GM12878 (cell line): ENCODE results near the gene CTNNA2. TPM values are rescaled to one million over a fixed set of nuclear protein-coding genes. Genes with fewer than 3 reads are reported as not detected.
A peak's percentile ranks its signal among the peaks of the same experiment; 100 is the strongest.

ENCODE experiments used
- ATAC-seq: fragments of 200-7000 bp; cut with Tn5 transposase; 3 replicates; pipeline ENCODE4 v1.9.1; 2020; ENCODE audit warnings: mild to moderate bottlenecking, moderate library complexity
- BruUV-seq: library from RNA; stranded (reverse); fragments of 400-500 nt; replicated peaks from 2 replicates; lab custom pipeline; 2021; lab: Mats Ljungman, UMichigan
- CTCF ChIA-PET: fragments of 300-600 bp; sonication (Branson Sonifier 250); formaldehyde crosslinking; extraction: SDS; loops from one replicate; lab custom pipeline; 2021; ENCODE audit warnings: inconsistent platforms; lab: Yijun Ruan, JAX
- POLR2A ChIA-PET: fragments of 350-600 bp; formaldehyde crosslinking; extraction: SDS; loops from one replicate; lab custom pipeline; 2021; ENCODE audit warnings: inconsistent platforms; lab: Charles Lee
- RAD21 ChIA-PET: fragments of 300-600 bp; sonication (Branson Sonifier 250); formaldehyde crosslinking; loops from one replicate; lab custom pipeline; 2023; ENCODE audit warnings: antibody characterized with exemption; ENCODE audit not compliant: unreplicated experiment; lab: Charles Lee
- SMC1A ChIA-PET: fragments of 300-600 bp; sonication (Branson Sonifier 250); formaldehyde crosslinking; loops from one replicate; lab custom pipeline; 2023; ENCODE audit not compliant: unreplicated experiment, uncharacterized antibody; lab: Charles Lee
- DNase-seq: peaks from one replicate; pipeline ENCODE4 v3.0.0-alpha.2; 2011; ENCODE audit warnings: low read depth, low spot score
- FAIRE-seq: peaks from 3 replicates; lab custom pipeline; 2011; peaks lifted over from hg19 to GRCh38; lab: Jason Lieb, UNC
- H2AFZ ChIP-seq: 2 replicates; pipeline ENCODE4 v1.6.0; 2011; ENCODE audit warnings: low read depth, low read length, control low read depth; ENCODE audit not compliant: control insufficient read depth
- H3K27ac ChIP-seq: 2 replicates; pipeline ENCODE4 v1.5.1; 2011; ENCODE audit warnings: control low read depth; ENCODE audit not compliant: control insufficient read depth, insufficient read depth
- H3K27me3 ChIP-seq, 2 experiments: replicated peaks in 1 of 2; 2 replicates each; pipeline versions ENCODE4 v1.6.0 to v1.6.1; 2011; ENCODE audit warnings: low read length in 1 of 2; ENCODE audit not compliant: control insufficient read depth in 2 of 2, insufficient read depth in 2 of 2
- H3K36me3 ChIP-seq, 2 experiments: 2 replicates each; pipeline ENCODE4 v1.5.1; 2011; ENCODE audit warnings: low read length in 1 of 2; ENCODE audit not compliant: control insufficient read depth in 2 of 2, insufficient read depth in 2 of 2
- H3K4me1 ChIP-seq: 2 replicates; pipeline ENCODE4 v1.6.1; 2011; ENCODE audit warnings: mild to moderate bottlenecking, low read length, moderate library complexity, mixed read lengths; ENCODE audit not compliant: control insufficient read depth, insufficient read depth
- H3K4me2 ChIP-seq: 2 replicates; pipeline ENCODE4 v1.6.0; 2011; ENCODE audit warnings: control low read depth; ENCODE audit not compliant: control insufficient read depth, insufficient read depth
- H3K4me3 ChIP-seq: fragments of 200-600 bp; sonication (generic); 2 replicates; pipeline ENCODE4 v1.5.1; 2016
- H3K79me2 ChIP-seq: 2 replicates; pipeline ENCODE4 v1.6.0; 2011; ENCODE audit warnings: low read length; ENCODE audit not compliant: control insufficient read depth, insufficient read depth
- H3K9ac ChIP-seq: 2 replicates; pipeline ENCODE4 v1.8.0; 2011; ENCODE audit warnings: low read length, control low read depth, mixed read lengths; ENCODE audit not compliant: control insufficient read depth, insufficient read depth
- H3K9me3 ChIP-seq: replicated peaks from 3 replicates; pipeline ENCODE4 v1.5.1; 2011; ENCODE audit warnings: mild to moderate bottlenecking, low read length; ENCODE audit not compliant: control insufficient read depth, insufficient read depth
- H4K20me1 ChIP-seq: 2 replicates; pipeline ENCODE4 v1.6.0; 2011; ENCODE audit not compliant: control insufficient read depth, insufficient read depth
- CBFB ChIP-seq: IDR thresholded peaks from 2 replicates; pipeline ENCODE4 v1.6.1; 2016; ENCODE audit warnings: antibody characterized with exemption, low read depth
- CTCF ChIP-seq, 3 experiments: IDR thresholded peaks in 2 of 3; conservative IDR thresholded peaks in 1 of 3; 2 replicates each; pipeline ENCODE4 v1.5.1; 2011; ENCODE audit warnings: low read depth in 3 of 3, low read length in 3 of 3, mild to moderate bottlenecking in 3 of 3, control low read depth in 2 of 3, moderate library complexity in 2 of 3, inconsistent platforms in 1 of 3, mixed read lengths in 1 of 3; ENCODE audit not compliant: control insufficient read depth in 2 of 3, insufficient read depth in 1 of 3; ENCODE audit errors: extremely low read depth in 1 of 3
- SKIL ChIP-seq: fragments of 450-650 bp; IDR thresholded peaks from 2 replicates; pipeline ENCODE4 v1.6.1; 2017; ENCODE audit warnings: mild to moderate bottlenecking, low read depth, inconsistent platforms; ENCODE audit not compliant: poor library complexity, severe bottlenecking
- SMAD5 ChIP-seq: IDR thresholded peaks from 2 replicates; pipeline ENCODE4 v1.6.1; 2016; ENCODE audit warnings: antibody characterized with exemption, low read depth
- WGBS: methylation state at CpG from one replicate; pipeline ENCODE4 v1.1.6; 2016; ENCODE audit warnings: low lambda C conversion rate; ENCODE audit not compliant: insufficient replicate concordance, insufficient coverage; ENCODE audit errors: missing lambda C conversion rate; 5-methylcytosine and 5-hydroxymethylcytosine counted together
- in situ Hi-C: fragments of 300-500 bp; cut with MboI; formaldehyde crosslinking; loops from 9 replicates; pipeline ENCODE4 v1.14.3; 2018; ENCODE audit warnings: mixed read lengths
- intact Hi-C: fragments of 100-400 bp; cut with micrococcal nuclease; formaldehyde crosslinking; loops from one replicate; pipeline ENCODE4 v1.14.2; 2022; ENCODE audit not compliant: unreplicated experiment
- polyA plus RNA-seq, 11 experiments: library from polyadenylated mRNA; depleted of rRNA in 4 of 11; unstranded in 6 of 11; stranded (reverse) in 5 of 11; fragments of >200 nt; fragmentation: Nextera tagmentation in 4 of 11; fragmentation: Illumina TruSeq in 1 of 11; extraction: Ambion mirVana in 4 of 11; extraction: Trizol in 1 of 11; gene quantifications; 1 replicate in 1 of 11; 2 replicates in 10 of 11; pipeline versions ENCODE4 v1.2.1 to v1.2.3, GENCODE V29; 2011 to 2016; ENCODE audit warnings: inconsistent platforms in 2 of 11, missing spikeins in 2 of 11, low read depth in 1 of 11
- total RNA-seq, 4 experiments: library from RNA; depleted of rRNA in 3 of 4; stranded (reverse); fragments of >200 nt in 3 of 4; fragmentation: Illumina TruSeq in 1 of 4; extraction: Trizol in 1 of 4; gene quantifications; 2 replicates each; pipeline versions ENCODE4 v1.2.1 to v1.2.3, GENCODE V29; 2013 to 2021

The CTNNA2 gene
- total and polyA plus RNA-seq, 10 of the 15 experiments (the other 5 are each of a cell fraction or from before 2014, with no cell fraction given): 2.4 to 36.2 (median 6.6) TPM

- ChIA-PET SMC1A (no interaction called here), POLR2A (no interaction called here), RAD21 (no interaction called here), CTCF (interaction anchor here (0.8 to 1.5 kb wide), 2 partner anchors 11 to 325 kb away, joined by 3 read pairs; no protein-coding TSS in a partner anchor)
- FAIRE-seq (no peak), ATAC-seq (peak; percentile 65), DNase-seq (no peak)
- H3K79me2 ChIP-seq: no peaks in the 10 kb centered on the region
- no peaks in the 10 kb centered on the region for H3K9me3 ChIP-seq
- in situ Hi-C loops: no loop called here
- intact Hi-C loops: no loop called here
- H3K27me3 ChIP-seq: no peaks in the 10 kb centered on the region
- H4K20me1 ChIP-seq: no peaks in the 10 kb centered on the region
- no peak overlapping the region for H2AFZ ChIP-seq
- H3K36me3 ChIP-seq: no peaks in the 10 kb centered on the region
- H3K9ac ChIP-seq: no peak overlapping the region
- H3K4me1 ChIP-seq: no peaks in the 10 kb centered on the region
- no peak overlapping the region for H3K27ac ChIP-seq
- peak in 1 of 3 experiments; percentile 10; a peak in 1 of 6 replicates for TF ChIP-seq CTCF (IDR thresholded peaks at IDR 0.05 in 2 of 3, conservative IDR thresholded peaks at IDR 0.05 in 1 of 3; ENCODE audit: control insufficient read depth in 2 of 3, extremely low read depth in 1 of 3, insufficient read depth in 1 of 3, low read depth in 3 of 3, low read length in 3 of 3)
- no peak for TF ChIP-seq SMAD5
- H3K4me3 ChIP-seq: no peak overlapping the region
- BruUV-seq: no TSS peak
- 0% methylated on average over 1 of the region's 1 CpG for WGBS
- H3K4me2 ChIP-seq: no peak overlapping the region
These were observed 17.6 kb downstream of the CTNNA2 start for GRCh38 chr2:79530443-79530842.

DNA sequence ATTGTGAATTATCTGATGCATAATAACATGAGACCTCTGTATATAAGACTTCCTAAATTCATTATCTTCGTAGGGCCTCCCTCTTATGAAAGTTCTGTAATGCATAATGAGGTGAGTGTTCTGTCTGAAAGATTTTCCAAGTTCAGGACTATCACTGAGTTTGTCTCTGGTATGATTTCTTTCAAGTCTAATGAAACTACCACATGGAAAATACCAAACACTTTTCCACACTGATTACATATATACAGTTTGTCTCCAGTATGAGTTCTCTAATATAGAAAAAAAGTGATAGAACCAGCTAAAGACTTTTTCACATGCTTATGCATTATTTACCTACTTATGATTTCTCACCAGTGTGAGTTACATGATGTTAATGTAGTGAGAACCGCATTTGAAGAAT lies 34.7 kb downstream of the CTNNA2 start:
- ChIA-PET RAD21 (no interaction called here), SMC1A (no interaction called here), CTCF (no interaction called here), POLR2A (no interaction called here)
- no peak overlapping the region for H3K4me3 ChIP-seq
- H4K20me1 ChIP-seq: no peaks in the 10 kb centered on the region
- no peaks in the 10 kb centered on the region for H3K79me2 ChIP-seq
- ATAC-seq (no peak), DNase-seq (no peak), FAIRE-seq (no peak)
- H3K4me2 ChIP-seq: no peak overlapping the region
- in situ Hi-C loops (no loop called here), intact Hi-C loops (no loop called here)
- H3K36me3 ChIP-seq: no peaks in the 10 kb centered on the region
- no peak overlapping the region for H2AFZ ChIP-seq
- no peak for TF ChIP-seq SKIL
- TF ChIP-seq CBFB: no peak
- no peak overlapping the region for H3K9ac ChIP-seq
- H3K9me3 ChIP-seq: no peaks in the 10 kb centered on the region; the same call in 2 of the 3 replicates
- no peaks in the 10 kb centered on the region for H3K27me3 ChIP-seq
- H3K4me1 ChIP-seq: no peaks in the 10 kb centered on the region
- BruUV-seq: no TSS peak
- no peak overlapping the region for H3K27ac ChIP-seq
- 22% methylated on average over 2 of the region's 2 CpGs for WGBS
